HEK293T (cell line): ENCODE results near the gene NCEH1.

ENCODE experiments used
- CTCF ChIA-PET: fragments of 350-600 bp; formaldehyde crosslinking; extraction: SDS; loops from one replicate; lab custom pipeline; 2021; ENCODE audit warnings: antibody characterized with exemption, inconsistent platforms; lab: Yijun Ruan, JAX
- POLR2A ChIA-PET: fragments of 350-600 bp; formaldehyde crosslinking; extraction: SDS; loops from one replicate; lab custom pipeline; 2020; ENCODE audit warnings: antibody characterized with exemption, inconsistent platforms; lab: Yijun Ruan, JAX
- DNase-seq: peaks from one replicate; pipeline ENCODE4 v3.0.0; 2012; ENCODE audit warnings: mixed read lengths; ENCODE audit errors: extremely low spot score
- ARNT ChIP-seq: fragments of 450-650 bp; IDR thresholded peaks from 2 replicates; pipeline ENCODE4 v1.6.1; 2017; ENCODE audit warnings: mild to moderate bottlenecking
- BHLHE40 ChIP-seq: fragments of 450-650 bp; IDR thresholded peaks from 2 replicates; pipeline ENCODE4 v1.6.1; 2016; ENCODE audit warnings: mild to moderate bottlenecking, moderate library complexity, borderline replicate concordance
- CTBP1 ChIP-seq: fragments of 450-650 bp; IDR thresholded peaks from 2 replicates; pipeline ENCODE4 v1.6.1; 2016; ENCODE audit warnings: borderline replicate concordance
- ELF4 ChIP-seq: fragments of 450-650 bp; IDR thresholded peaks from 2 replicates; pipeline ENCODE4 v1.6.1; 2017; ENCODE audit warnings: antibody characterized with exemption
- FOXA1 ChIP-seq: fragments of 450-650 bp; IDR thresholded peaks from 2 replicates; pipeline ENCODE4 v1.6.1; 2016; ENCODE audit warnings: mild to moderate bottlenecking
- FOXK2 ChIP-seq: fragments of 450-650 bp; IDR thresholded peaks from 2 replicates; pipeline ENCODE4 v1.6.1; 2016; ENCODE audit warnings: mild to moderate bottlenecking
- FOXM1 ChIP-seq: fragments of 450-650 bp; IDR thresholded peaks from 2 replicates; pipeline ENCODE4 v1.6.1; 2017; ENCODE audit warnings: mild to moderate bottlenecking, borderline replicate concordance
- HDGF ChIP-seq: fragments of 450-650 bp; IDR thresholded peaks from 2 replicates; pipeline ENCODE4 v1.6.1; 2017; ENCODE audit warnings: antibody characterized with exemption, borderline replicate concordance
- L3MBTL2 ChIP-seq: fragments of 450-650 bp; conservative IDR thresholded peaks from 2 replicates; pipeline ENCODE4 v1.6.1; 2016; ENCODE audit warnings: mild to moderate bottlenecking
- LEF1 ChIP-seq: fragments of 450-650 bp; IDR thresholded peaks from 2 replicates; pipeline ENCODE4 v1.6.1; 2017; ENCODE audit warnings: mild to moderate bottlenecking, borderline replicate concordance
- NFRKB ChIP-seq: fragments of 450-650 bp; IDR thresholded peaks from 2 replicates; pipeline ENCODE4 v1.6.1; 2016; ENCODE audit warnings: mild to moderate bottlenecking, moderate library complexity
- SP1 ChIP-seq: fragments of 450-650 bp; IDR thresholded peaks from 2 replicates; pipeline ENCODE4 v1.6.1; 2017
- SUZ12 ChIP-seq: fragments of 450-650 bp; IDR thresholded peaks from 2 replicates; pipeline ENCODE4 v1.6.1; 2016; ENCODE audit warnings: mild to moderate bottlenecking
- TARDBP ChIP-seq: fragments of 450-650 bp; IDR thresholded peaks from 2 replicates; pipeline ENCODE4 v1.6.1; 2016
- ZNF384 ChIP-seq: fragments of 450-650 bp; IDR thresholded peaks from 2 replicates; pipeline ENCODE4 v1.6.1; 2016
- TF ChIP-seq, protein P1 (sequence below): fragments of 450-650 bp; IDR thresholded peaks from 2 replicates; pipeline ENCODE4 v1.6.1; 2016

The NCEH1 gene

DNA sequence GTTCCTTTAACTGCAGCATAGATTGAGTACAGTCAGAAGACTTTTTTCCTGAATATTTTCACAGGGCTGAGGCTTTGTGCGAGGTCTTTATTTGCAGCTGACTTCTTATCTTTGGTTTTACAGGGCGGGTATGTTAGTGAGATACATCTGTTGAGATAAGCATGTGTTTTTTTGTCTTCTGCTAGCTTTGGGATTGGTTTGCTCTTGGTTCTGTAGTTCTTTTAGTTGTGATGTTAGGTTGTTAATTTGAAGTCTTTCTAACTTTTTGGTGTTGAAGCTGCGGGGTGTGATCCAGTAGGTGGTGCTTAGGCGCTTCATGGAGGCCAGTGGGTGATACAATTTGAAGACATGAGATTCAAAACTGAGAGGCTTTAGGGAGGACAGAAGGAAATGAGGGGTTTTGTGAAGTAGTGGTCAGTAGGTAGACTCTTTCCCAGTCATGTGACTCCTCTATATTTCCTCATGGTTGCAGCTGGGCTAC, 119.7 kb downstream of the NCEH1 start:
- no peak for TF ChIP-seq SP1
- TF ChIP-seq L3MBTL2: no peak
- no peak for TF ChIP-seq TARDBP
- no peak for TF ChIP-seq ELF4
- no peak for TF ChIP-seq NFRKB
- no peak for TF ChIP-seq ZNF384
- no peak for TF ChIP-seq LEF1
- no peak for TF ChIP-seq HDGF
- TF ChIP-seq SUZ12: no peak
- ChIA-PET POLR2A (no interaction called here), CTCF (no interaction called here)
- no peak for DNase-seq

- ChIA-PET POLR2A (no interaction called here), CTCF (interaction anchor here (0.7 kb wide), 1 partner anchor 915 kb away, joined by 3 read pairs; no protein-coding TSS in a partner anchor)
- no peak for DNase-seq
- TF ChIP-seq SUZ12: no peak
- TF ChIP-seq SP1: no peak
- TF ChIP-seq NFRKB: no peak
Measured at GRCh38 chr3:172586436-172586835, 124.4 kb downstream of the NCEH1 start.

DNA sequence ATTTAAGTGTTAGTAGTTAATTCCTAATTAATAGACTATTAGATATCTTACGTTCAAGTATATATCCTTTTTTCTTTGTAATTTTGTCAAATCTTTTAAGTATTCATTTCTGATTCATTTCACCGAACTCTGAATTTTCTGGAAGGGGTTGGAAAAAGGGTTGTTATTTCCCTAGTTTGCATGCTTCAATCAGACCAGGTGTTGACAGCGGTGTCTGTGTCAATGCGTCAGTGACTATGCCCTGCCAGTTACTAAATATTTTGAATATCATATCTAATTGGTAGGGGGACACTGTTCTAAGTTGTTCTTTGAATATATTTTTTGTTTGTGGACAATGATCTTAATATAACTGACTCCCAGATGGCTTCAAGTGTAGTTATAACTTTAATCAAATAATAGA, 124.9 kb downstream of the NCEH1 start:
- no peak for TF ChIP-seq CTBP1
- no peak for TF ChIP-seq L3MBTL2
- TF ChIP-seq ZNF384: no peak
- no peak for TF ChIP-seq FOXK2
- TF ChIP-seq FOXA1: no peak
- no peak for TF ChIP-seq HDGF
- no peak for TF ChIP-seq FOXM1
- TF ChIP-seq ELF4: no peak
- ChIA-PET CTCF (no interaction called here), POLR2A (no interaction called here)
- DNase-seq: no peak

- TF ChIP-seq BHLHE40: no peak
- TF ChIP-seq, protein P1, sequence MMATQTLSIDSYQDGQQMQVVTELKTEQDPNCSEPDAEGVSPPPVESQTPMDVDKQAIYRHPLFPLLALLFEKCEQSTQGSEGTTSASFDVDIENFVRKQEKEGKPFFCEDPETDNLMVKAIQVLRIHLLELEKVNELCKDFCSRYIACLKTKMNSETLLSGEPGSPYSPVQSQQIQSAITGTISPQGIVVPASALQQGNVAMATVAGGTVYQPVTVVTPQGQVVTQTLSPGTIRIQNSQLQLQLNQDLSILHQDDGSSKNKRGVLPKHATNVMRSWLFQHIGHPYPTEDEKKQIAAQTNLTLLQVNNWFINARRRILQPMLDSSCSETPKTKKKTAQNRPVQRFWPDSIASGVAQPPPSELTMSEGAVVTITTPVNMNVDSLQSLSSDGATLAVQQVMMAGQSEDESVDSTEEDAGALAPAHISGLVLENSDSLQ: no peak
- TF ChIP-seq SP1: no peak
- no peak for TF ChIP-seq HDGF
- TF ChIP-seq L3MBTL2: no peak
- TF ChIP-seq TARDBP: no peak
- TF ChIP-seq CTBP1: no peak
- TF ChIP-seq FOXA1: no peak
- no peak for TF ChIP-seq ZNF384
- no peak for TF ChIP-seq FOXK2
- no peak for TF ChIP-seq FOXM1
- TF ChIP-seq NFRKB: no peak
- no peak for TF ChIP-seq ELF4
- no peak for TF ChIP-seq LEF1
- no peak for TF ChIP-seq ARNT
- no peak for TF ChIP-seq SUZ12
- ChIA-PET POLR2A (no interaction called here), CTCF (no interaction called here)
Measured at GRCh38 chr3:172582712-172583111, 128.2 kb downstream of the NCEH1 start.

DNA sequence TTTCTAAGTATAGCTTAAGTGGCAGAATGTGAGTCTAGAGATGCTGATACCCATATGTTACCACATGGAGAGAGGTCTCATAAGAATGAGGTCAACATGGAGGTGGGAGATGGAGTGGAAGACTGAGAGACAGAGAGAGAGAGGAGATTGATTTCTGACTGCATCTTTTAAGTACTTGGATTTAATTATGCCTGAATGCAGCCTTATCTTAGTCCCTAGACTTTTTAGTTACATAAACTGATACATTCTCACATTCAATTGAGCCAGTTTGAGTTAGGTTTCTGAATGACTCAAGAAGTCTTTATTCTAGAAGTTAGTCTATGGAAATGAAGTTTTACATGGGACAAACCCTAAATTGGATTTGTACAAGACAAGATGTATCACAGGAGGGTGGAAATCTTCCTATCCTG, 129.1 kb downstream of the NCEH1 start:
- no peak for TF ChIP-seq SP1
- TF ChIP-seq LEF1: no peak
- no peak for TF ChIP-seq FOXK2
- no peak for TF ChIP-seq BHLHE40
- TF ChIP-seq, protein P1: no peak
- TF ChIP-seq TARDBP: no peak
- no peak for TF ChIP-seq NFRKB
- TF ChIP-seq ARNT: no peak
- TF ChIP-seq FOXM1: no peak
- no peak for TF ChIP-seq ZNF384
- TF ChIP-seq FOXA1: no peak
- no peak for TF ChIP-seq L3MBTL2
- TF ChIP-seq SUZ12: no peak
- TF ChIP-seq HDGF: no peak
- no peak for TF ChIP-seq CTBP1
- no peak for TF ChIP-seq ELF4
- ChIA-PET CTCF (no interaction called here), POLR2A (no interaction called here)
- DNase-seq: no peak

More at GRCh38 chr3:172582712-172583111, 128.2 kb downstream of the NCEH1 start:
- DNase-seq: no peak

GRCh38 chr3:172580680-172581401, 130.0 kb downstream of the NCEH1 start:
- no peak for DNase-seq
- POLR2A ChIA-PET: no interaction called here
- TF ChIP-seq, protein P1: no peak
- TF ChIP-seq HDGF: no peak
- CTCF ChIA-PET: no interaction called here
